Measurements from ENCODE around the gene LOXHD1. TPM values are rescaled to one million over a fixed set of nuclear protein-coding genes. Genes with fewer than 3 reads are reported as not detected.

The LOXHD1 gene
- total RNA-seq, 1 experiment from 2014 or later: not detected

- DNase-seq (ENCODE audit: low read depth): no peak
These were observed 29.9 kb downstream of the LOXHD1 start for GRCh38 chr18:46627136-46627535.

GRCh38 chr18:46625069-46625468 lies 32.0 kb downstream of the LOXHD1 start:
- no peak for DNase-seq (ENCODE audit: low read depth)

GRCh38 chr18:46624127-46624526 lies 32.9 kb downstream of the LOXHD1 start:
- no peak for DNase-seq (ENCODE audit: low read depth)

- DNase-seq (ENCODE audit: low read depth): no peak
These were observed 33.5 kb downstream of the LOXHD1 start for GRCh38 chr18:46623541-46623940.

GRCh38 chr18:46622999-46623398 lies 34.0 kb downstream of the LOXHD1 start:
- DNase-seq (ENCODE audit: low read depth): peak; percentile 11

GRCh38 chr18:46622451-46622850 lies 34.6 kb downstream of the LOXHD1 start:
- no peak for DNase-seq (ENCODE audit: low read depth)

GRCh38 chr18:46621871-46622270 lies 35.1 kb downstream of the LOXHD1 start:
- DNase-seq (ENCODE audit: low read depth): no peak

GRCh38 chr18:46621111-46621766 lies 35.8 kb downstream of the LOXHD1 start:
- no peak for DNase-seq (ENCODE audit: low read depth)

- DNase-seq (ENCODE audit: low read depth): no peak
These were observed 37.5 kb downstream of the LOXHD1 start for GRCh38 chr18:46619559-46619958.

- DNase-seq (ENCODE audit: low read depth): no peak
These were observed 41.3 kb downstream of the LOXHD1 start for GRCh38 chr18:46615720-46616119.

- DNase-seq (ENCODE audit: low read depth): no peak
These were observed 48.0 kb downstream of the LOXHD1 start for GRCh38 chr18:46609048-46609447.

- no peak for DNase-seq (ENCODE audit: low read depth)
These were observed 49.1 kb downstream of the LOXHD1 start for GRCh38 chr18:46607926-46608325.

- DNase-seq (ENCODE audit: low read depth): no peak
These were observed 55.7 kb downstream of the LOXHD1 start for GRCh38 chr18:46601141-46601805.

GRCh38 chr18:46596119-46596518 lies 60.9 kb downstream of the LOXHD1 start:
- peak; percentile 1 for DNase-seq (ENCODE audit: low read depth)

- no peak for DNase-seq (ENCODE audit: low read depth)
These were observed 65.1 kb downstream of the LOXHD1 start for GRCh38 chr18:46591783-46592391.

GRCh38 chr18:46590103-46590502 lies 66.9 kb downstream of the LOXHD1 start:
- DNase-seq (ENCODE audit: low read depth): no peak

GRCh38 chr18:46588971-46589660 lies 67.9 kb downstream of the LOXHD1 start:
- no peak for DNase-seq (ENCODE audit: low read depth)

GRCh38 chr18:46587600-46587999 lies 69.4 kb downstream of the LOXHD1 start:
- no peak for DNase-seq (ENCODE audit: low read depth)

- no peak for DNase-seq (ENCODE audit: low read depth)
These were observed 73.3 kb downstream of the LOXHD1 start for GRCh38 chr18:46583711-46584110.

- no peak for DNase-seq (ENCODE audit: low read depth)
These were observed 75.4 kb downstream of the LOXHD1 start for GRCh38 chr18:46581648-46582047.

GRCh38 chr18:46578987-46579386 lies 78.0 kb downstream of the LOXHD1 start:
- DNase-seq (ENCODE audit: low read depth): no peak

GRCh38 chr18:46577546-46577945 lies 79.5 kb downstream of the LOXHD1 start:
- no peak for DNase-seq (ENCODE audit: low read depth)

Measured in LHCN-M2 (cell line).